IPS DF 6.9 (cell line): Measurements from ENCODE around the gene GNA12.
"Not testable (repeated sequence)": the region's sequence is repeated elsewhere in the genome, so short reads cannot be mapped to it uniquely, and the experiment has no call there.

Experiments used
- DNase-seq: peaks from one replicate; pipeline ENCODE4 v3.0.0-alpha.2; 2013; ENCODE audit warnings: low read depth, low spot score
- H3K27ac ChIP-seq: one replicate; pipeline ENCODE4 v1.5.1; 2013; ENCODE audit warnings: low read length, control low read depth
- H3K27me3 ChIP-seq: 2 replicates; pipeline ENCODE4 v1.6.1; 2013; ENCODE audit warnings: mild to moderate bottlenecking, low read length; ENCODE audit not compliant: control insufficient read depth, insufficient read depth
- H3K36me3 ChIP-seq: 2 replicates; pipeline ENCODE4 v1.6.1; 2013; ENCODE audit warnings: low read length; ENCODE audit not compliant: control insufficient read depth, insufficient read depth
- H3K4me1 ChIP-seq: 2 replicates; pipeline ENCODE4 v1.6.1; 2013; ENCODE audit warnings: low read length; ENCODE audit not compliant: control insufficient read depth, insufficient read depth
- H3K4me3 ChIP-seq: 2 replicates; pipeline ENCODE4 v1.5.1; 2013; ENCODE audit warnings: mild to moderate bottlenecking, low read length
- H3K9me3 ChIP-seq: 2 replicates; pipeline ENCODE4 v1.6.1; 2013; ENCODE audit warnings: low read length, inconsistent platforms; ENCODE audit not compliant: control insufficient read depth, insufficient read depth
- WGBS: extraction: QIAGEN DNeasy Blood & Tissue Kit; methylation state at CpG from one replicate; pipeline ENCODE4 v1.1.7; 2013; ENCODE audit warnings: mixed read lengths, missing lambda C conversion rate; ENCODE audit not compliant: insufficient read length, insufficient coverage; 5-methylcytosine and 5-hydroxymethylcytosine counted together

GNA12 gene

DNA sequence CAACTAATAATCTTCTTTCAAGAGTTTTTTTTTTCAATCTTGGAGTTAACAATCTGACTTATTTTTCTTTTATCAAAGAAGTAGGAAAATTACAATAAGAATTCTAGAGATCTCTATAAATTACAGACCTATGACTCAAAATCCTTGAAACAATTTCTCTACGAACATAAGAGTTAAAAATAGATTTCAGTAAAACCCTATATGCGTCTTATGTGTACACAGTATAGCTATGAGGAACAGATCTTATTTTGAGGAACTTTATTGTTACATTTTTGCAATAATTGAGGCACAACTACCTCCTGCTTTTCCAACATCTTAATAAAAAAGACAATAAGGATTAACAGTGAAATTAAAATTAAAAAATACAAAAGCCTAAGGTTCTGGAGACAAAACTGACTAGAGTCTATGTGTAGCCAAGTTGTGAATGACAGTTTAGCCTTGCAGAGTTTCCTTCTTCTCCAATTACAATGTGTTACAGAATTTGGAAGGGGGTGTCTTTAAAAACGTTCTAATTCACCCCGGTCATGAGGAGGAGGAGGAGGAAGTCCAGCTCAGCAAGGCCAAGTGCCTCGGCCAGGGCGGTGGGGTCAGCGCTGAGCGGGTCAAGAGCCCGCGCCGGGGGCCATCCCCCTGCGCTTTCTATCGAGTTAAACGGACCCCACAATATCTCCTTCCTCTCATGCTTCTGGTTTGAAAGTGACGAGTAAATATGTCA lies 115.6 kb downstream of the GNA12 start:
- H3K36me3 ChIP-seq: peaks cover 16% of the 10 kb centered on the region
- H3K27ac ChIP-seq: no peak overlapping the region
- DNase-seq: no peak
- no peaks in the 10 kb centered on the region for H3K27me3 ChIP-seq
- no peaks in the 10 kb centered on the region for H3K4me1 ChIP-seq
- WGBS: no CpG with 5 or more reads among the region's 15 CpGs
- no peaks in the 10 kb centered on the region for H3K9me3 ChIP-seq
- H3K4me3 ChIP-seq: no peak overlapping the region

DNA sequence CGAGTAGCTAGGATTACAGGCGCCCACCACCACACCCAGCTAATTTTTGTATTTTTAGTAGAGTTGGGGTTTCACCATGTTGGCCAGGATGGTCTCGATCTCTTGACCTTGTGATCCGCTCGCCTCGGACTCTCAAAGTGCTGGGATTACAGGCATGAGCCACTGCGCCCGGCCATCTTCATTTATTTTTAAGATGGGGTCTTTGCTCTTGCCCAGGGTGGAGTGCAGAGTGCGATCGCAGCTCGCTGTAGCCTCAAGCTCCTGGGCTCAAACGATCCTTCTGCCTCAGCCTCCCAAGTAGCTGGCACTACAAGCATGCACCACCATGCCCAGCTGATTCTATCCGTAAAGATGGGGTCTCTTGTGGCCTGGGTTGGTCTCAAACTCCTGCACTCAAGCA lies 116.9 kb downstream of the GNA12 start:
- not testable (repeated sequence) for H3K4me1 ChIP-seq, H3K9me3 ChIP-seq, H3K27me3 ChIP-seq, H3K4me3 ChIP-seq, H3K27ac ChIP-seq, DNase-seq
- H3K36me3 ChIP-seq: peaks cover 21% of the 10 kb centered on the region
- no CpG with 5 or more reads among the region's 13 CpGs for WGBS

DNA sequence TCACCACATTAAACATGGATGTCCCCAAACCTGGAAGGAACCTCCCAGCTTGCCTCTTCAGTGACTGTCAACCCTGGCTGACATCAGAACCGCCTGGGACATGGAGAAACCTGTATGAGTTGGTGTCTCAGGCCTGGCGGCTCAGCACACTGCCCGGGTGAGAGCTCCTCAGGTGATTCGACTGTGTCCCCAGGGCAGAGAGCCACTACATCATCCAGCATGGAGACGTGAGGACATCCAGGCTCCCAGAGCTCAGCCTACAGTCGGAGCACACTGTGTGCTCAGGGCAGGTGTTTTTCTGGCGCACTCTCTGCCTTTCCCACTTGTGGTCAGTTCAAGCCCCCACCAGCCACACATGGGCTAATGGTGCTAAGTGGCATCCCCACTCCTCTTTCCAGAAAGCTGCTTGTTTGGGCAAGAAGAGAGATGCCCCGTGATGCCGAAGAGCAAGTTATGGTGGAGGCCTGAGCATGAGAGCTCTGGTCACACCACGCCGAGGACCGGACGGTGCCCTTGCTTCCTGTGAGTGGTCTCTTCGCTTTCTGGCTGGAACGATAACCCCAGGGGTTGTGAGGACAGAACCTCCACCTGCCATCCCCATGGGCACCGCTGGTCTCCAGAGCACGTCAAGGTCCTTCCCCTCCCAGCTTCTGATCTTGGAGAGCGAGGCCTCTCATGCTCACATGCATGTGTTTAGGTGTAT lies 117.6 kb downstream of the GNA12 start:
- Histone ChIP-seq H3K36me3 (peaks cover 22% of the 10 kb centered on the region), H3K4me3 (no peak overlapping the region), H3K27me3 (no peaks in the 10 kb centered on the region), H3K4me1 (no peaks in the 10 kb centered on the region), H3K9me3 (no peaks in the 10 kb centered on the region), H3K27ac (no peak overlapping the region)
- DNase-seq: no peak
- WGBS: no CpG with 5 or more reads among the region's 18 CpGs

DNA sequence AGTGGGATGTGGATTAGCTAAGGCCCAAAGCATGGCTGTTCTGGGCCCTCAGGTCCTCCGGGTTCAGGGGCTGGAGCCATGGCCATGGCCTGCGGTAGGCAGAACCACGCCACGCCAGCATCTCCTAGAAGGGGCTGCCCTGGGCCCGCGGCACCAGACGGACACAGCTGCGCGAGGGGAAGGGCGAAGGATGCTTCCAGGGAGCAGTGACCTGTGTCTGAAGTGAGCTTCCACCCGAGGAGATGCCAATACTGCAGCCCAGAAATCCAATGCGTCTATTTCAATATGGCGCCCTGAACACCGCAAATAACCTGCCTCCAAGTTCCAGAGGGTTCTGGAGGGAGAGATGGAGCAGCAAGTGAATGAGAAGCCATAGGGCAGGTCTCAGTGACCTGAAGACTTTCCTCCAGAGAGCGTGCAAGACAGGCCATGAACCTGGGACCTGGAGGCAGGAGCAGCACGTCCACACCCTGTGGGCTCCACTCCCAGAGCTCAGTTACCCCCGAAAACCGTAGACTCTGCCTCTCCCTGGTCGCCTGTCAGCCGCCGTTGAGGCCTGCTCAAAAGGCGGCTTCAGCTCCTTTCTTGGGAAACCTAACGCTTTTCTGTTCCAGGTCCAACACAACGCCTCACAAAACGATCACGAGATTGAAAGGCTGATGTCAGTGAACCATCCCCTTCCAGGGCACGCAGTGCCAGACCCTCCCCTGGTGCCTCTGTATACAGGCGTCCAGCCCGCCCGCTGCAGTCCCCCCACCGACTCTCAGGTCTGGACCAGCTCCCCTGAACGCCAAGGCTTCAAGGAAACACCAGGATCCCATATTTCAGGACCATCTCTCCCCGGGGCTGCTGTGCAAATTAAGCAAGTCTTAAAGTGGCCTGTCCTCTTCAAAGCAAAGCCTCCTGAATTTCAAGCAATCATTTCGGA lies 118.7 kb downstream of the GNA12 start:
- no peak for DNase-seq
- H3K4me1 ChIP-seq: no peaks in the 10 kb centered on the region
- no peaks in the 10 kb centered on the region for H3K9me3 ChIP-seq
- WGBS: no CpG with 5 or more reads among the region's 34 CpGs
- no peak overlapping the region for H3K4me3 ChIP-seq
- no peak overlapping the region for H3K27ac ChIP-seq
- H3K36me3 ChIP-seq: peaks cover 16% of the 10 kb centered on the region; the same call in 1 of the 2 replicates
- no peaks in the 10 kb centered on the region for H3K27me3 ChIP-seq

DNA sequence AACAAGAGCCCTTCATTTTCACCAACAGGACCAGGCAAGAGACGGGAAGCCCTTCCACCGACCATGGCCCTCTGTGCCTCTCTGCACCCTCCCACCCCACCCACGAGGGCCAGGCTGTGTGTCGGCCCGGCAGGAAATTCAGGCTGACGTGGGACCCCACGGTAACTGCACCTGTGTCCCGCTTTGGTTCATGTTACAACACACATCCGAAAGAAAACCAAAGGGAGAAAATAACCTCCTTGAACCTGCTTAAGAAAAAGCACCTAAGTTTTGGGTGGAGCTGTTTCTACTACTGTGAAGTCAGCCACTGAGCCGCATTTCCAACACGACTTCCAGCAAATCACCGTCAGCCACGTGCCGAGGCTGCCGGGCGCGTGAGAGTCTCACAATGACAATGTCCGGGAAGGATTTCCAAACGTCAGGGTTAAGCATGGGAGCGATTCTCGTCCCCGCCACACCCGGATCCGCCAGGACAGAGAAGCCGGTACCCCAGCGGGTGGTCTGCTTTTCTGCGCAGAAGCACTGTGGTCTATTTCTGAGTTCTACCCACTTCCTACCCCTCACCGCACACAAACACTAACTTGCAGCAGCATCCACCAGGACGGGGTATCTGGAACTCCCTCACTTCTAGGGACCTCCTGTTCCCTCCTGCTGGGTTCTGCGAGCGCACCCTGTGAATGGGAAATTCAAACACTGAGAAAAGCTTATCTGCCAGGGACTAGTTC lies 119.5 kb downstream of the GNA12 start:
- H3K9me3 ChIP-seq: no peaks in the 10 kb centered on the region
- no CpG with 5 or more reads among the region's 31 CpGs for WGBS

DNA sequence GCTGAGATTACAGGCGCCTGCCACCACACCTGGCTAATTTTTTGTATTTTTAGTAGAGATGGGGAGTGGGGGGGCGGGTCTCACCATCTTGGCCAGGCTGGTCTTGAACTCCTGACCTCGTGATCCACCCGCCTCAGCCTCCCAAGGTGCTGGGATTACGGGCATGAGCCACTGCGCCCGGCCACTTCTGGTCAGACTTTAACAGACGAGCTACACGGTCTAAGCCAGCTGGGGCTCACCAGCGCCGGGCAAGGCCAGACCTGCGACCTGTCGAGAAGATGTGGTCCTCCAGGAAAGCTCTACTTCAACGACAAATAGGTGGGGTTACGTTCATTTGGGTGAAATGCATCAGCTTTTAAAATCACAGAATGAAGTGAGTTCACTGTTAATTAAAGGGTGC lies 120.1 kb downstream of the GNA12 start:
- no CpG with 5 or more reads among the region's 15 CpGs for WGBS
- H3K27ac ChIP-seq, H3K9me3 ChIP-seq, H3K4me3 ChIP-seq, H3K27me3 ChIP-seq, H3K4me1 ChIP-seq, DNase-seq: not testable (repeated sequence)
- H3K36me3 ChIP-seq: peaks cover 14% of the 10 kb centered on the region; the same call in 1 of the 2 replicates

More for the DNA sequence above, 119.5 kb downstream of the GNA12 start:
- peaks cover 14% of the 10 kb centered on the region; the same call in 1 of the 2 replicates for H3K36me3 ChIP-seq
- no peak overlapping the region for H3K27ac ChIP-seq
- H3K27me3 ChIP-seq: no peaks in the 10 kb centered on the region
- no peak overlapping the region; the same call in 1 of the 2 replicates for H3K4me3 ChIP-seq
- H3K4me1 ChIP-seq: no peaks in the 10 kb centered on the region
- DNase-seq: no peak

DNA sequence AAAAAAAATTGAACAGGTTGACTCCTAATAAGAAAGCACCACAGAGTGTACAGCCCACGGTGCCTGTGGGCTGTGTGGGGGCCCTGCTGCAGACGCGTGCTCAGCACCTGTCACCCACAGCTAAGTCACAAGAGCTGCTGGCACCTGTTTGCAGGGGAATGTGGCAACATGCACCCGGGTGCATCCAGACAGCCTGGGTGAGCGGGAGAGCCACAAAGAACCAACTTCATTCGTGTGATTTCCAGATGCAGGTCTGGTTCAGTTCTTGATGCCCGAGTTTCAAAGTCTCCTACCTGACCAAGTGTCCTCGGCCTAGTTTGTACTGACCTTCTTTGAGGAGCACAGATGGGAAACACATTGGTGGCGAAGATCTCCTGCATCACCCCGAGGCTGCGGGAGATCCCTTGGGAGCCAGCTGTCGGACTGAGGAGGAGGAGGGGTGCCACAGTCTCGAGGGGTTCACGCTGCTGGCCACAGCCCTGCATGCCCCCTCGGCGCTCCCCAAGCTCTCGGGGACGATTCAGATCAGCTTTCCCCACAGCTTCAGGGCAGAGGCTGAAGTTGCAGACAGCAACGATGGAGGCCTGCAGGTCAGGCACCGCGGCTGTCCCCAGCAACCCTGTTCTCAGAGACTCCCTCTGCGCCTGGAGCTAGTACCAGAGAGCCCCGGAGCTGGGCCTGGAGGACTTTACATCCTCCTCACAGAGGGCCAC lies 120.8 kb downstream of the GNA12 start:
- Histone ChIP-seq H3K9me3 (no peaks in the 10 kb centered on the region), H3K27me3 (no peaks in the 10 kb centered on the region), H3K4me1 (no peaks in the 10 kb centered on the region), H3K36me3 (peaks cover 14% of the 10 kb centered on the region), H3K27ac (no peak overlapping the region), H3K4me3 (no peak overlapping the region)
- WGBS: no CpG with 5 or more reads among the region's 23 CpGs
- DNase-seq: no peak

DNA sequence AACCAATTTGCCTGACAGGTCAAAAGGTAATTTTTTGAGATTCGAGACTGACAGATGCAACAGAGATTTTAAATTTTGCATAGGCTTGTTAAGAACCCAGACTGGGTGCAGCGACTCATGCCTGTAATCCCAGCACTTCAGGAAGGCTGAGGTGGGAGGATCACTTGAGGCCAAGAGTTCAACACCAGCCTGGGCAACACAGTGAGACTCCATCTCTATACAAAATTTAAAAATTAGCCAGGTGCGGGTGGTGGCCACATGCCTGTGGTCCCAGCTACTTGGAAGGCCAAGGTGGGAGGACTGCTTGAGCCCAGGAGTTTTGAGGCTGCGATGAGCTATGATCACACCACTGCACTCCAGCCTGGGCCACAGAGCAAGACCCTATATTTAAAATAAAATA lies 121.5 kb downstream of the GNA12 start:
- no CpG with 5 or more reads among the region's 4 CpGs for WGBS
- H3K9me3 ChIP-seq: no peaks in the 10 kb centered on the region
- no peaks in the 10 kb centered on the region for H3K27me3 ChIP-seq
- H3K4me3 ChIP-seq: no peak overlapping the region
- no peak overlapping the region for H3K27ac ChIP-seq
- peaks cover 14% of the 10 kb centered on the region for H3K36me3 ChIP-seq
- DNase-seq: no peak
- no peaks in the 10 kb centered on the region for H3K4me1 ChIP-seq

DNA sequence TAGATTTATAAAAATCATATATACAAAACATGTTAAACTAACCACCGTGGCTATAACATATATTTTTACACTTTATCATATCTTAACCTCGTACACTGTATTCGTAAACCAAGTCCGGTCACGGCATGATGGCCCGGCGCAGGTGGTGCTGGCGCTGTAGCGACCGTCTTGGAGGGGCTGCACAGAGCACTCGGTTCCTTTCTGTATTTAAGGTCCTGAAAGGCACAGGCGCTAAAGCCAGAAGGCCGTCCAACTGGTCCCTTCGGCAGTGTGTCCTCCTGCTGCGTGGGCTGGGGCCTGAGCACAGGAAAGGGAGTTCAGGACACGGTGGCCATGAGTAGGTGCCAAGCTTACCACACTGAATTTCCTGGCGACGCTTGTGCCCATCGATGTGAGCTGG lies 122.3 kb downstream of the GNA12 start:
- Histone ChIP-seq H3K9me3 (no peaks in the 10 kb centered on the region), H3K4me1 (no peaks in the 10 kb centered on the region), H3K36me3 (peaks cover 14% of the 10 kb centered on the region), H3K27me3 (no peaks in the 10 kb centered on the region), H3K27ac (no peak overlapping the region), H3K4me3 (no peak overlapping the region)
- no peak for DNase-seq
- WGBS: 100% methylated on average over 3 of the region's 19 CpGs
